ENCODE results near the gene TLR7. TPM values are rescaled to one million over a fixed set of nuclear protein-coding genes. Genes with fewer than 3 reads are reported as not detected.

Gene TLR7
- total RNA-seq, 1 experiment from 2014 or later: not detected

DNA sequence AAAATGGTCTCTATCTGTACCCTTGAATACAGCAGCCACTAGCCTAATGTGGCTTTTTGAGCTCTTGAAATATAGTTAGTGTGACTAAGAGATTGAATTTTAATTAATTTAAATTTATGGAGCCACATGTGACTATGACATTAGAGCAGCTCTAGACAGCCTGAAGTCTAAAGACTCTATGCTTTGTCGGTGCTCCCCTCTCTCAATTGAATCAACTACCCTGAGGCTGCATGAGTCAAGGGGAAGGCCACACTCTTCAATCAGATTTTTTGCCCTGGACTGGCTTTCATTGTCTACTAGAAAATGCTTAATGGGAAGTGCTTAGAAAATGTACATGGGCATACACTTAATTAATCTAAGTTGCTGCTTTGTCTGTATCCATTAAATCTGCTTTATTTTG lies 11.7 kb downstream of the TLR7 start:
- no peak for DNase-seq (ENCODE audit: low read depth, low spot score)
- no peaks in the 10 kb centered on the region for H3K4me1 ChIP-seq (ENCODE audit: control insufficient read depth, insufficient read depth, low read length)
- H3K27ac ChIP-seq (ENCODE audit: low read length): no peak overlapping the region
- H3K27me3 ChIP-seq (ENCODE audit: control insufficient read depth, insufficient read depth, low read length): no peaks in the 10 kb centered on the region
- TF ChIP-seq, protein P1, sequence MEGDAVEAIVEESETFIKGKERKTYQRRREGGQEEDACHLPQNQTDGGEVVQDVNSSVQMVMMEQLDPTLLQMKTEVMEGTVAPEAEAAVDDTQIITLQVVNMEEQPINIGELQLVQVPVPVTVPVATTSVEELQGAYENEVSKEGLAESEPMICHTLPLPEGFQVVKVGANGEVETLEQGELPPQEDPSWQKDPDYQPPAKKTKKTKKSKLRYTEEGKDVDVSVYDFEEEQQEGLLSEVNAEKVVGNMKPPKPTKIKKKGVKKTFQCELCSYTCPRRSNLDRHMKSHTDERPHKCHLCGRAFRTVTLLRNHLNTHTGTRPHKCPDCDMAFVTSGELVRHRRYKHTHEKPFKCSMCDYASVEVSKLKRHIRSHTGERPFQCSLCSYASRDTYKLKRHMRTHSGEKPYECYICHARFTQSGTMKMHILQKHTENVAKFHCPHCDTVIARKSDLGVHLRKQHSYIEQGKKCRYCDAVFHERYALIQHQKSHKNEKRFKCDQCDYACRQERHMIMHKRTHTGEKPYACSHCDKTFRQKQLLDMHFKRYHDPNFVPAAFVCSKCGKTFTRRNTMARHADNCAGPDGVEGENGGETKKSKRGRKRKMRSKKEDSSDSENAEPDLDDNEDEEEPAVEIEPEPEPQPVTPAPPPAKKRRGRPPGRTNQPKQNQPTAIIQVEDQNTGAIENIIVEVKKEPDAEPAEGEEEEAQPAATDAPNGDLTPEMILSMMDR (IDR thresholded peaks at IDR 0.05): no peak
- no peak for TF ChIP-seq POLR2AphosphoS5 (IDR thresholded peaks at IDR 0.05; ENCODE audit: low read depth, low read length)
- TF ChIP-seq, protein P2, sequence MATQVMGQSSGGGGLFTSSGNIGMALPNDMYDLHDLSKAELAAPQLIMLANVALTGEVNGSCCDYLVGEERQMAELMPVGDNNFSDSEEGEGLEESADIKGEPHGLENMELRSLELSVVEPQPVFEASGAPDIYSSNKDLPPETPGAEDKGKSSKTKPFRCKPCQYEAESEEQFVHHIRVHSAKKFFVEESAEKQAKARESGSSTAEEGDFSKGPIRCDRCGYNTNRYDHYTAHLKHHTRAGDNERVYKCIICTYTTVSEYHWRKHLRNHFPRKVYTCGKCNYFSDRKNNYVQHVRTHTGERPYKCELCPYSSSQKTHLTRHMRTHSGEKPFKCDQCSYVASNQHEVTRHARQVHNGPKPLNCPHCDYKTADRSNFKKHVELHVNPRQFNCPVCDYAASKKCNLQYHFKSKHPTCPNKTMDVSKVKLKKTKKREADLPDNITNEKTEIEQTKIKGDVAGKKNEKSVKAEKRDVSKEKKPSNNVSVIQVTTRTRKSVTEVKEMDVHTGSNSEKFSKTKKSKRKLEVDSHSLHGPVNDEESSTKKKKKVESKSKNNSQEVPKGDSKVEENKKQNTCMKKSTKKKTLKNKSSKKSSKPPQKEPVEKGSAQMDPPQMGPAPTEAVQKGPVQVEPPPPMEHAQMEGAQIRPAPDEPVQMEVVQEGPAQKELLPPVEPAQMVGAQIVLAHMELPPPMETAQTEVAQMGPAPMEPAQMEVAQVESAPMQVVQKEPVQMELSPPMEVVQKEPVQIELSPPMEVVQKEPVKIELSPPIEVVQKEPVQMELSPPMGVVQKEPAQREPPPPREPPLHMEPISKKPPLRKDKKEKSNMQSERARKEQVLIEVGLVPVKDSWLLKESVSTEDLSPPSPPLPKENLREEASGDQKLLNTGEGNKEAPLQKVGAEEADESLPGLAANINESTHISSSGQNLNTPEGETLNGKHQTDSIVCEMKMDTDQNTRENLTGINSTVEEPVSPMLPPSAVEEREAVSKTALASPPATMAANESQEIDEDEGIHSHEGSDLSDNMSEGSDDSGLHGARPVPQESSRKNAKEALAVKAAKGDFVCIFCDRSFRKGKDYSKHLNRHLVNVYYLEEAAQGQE (IDR thresholded peaks at IDR 0.05; ENCODE audit: insufficient read depth in 1 of 2, low read depth in 2 of 2, low read length in 1 of 2): no peak
- no peak for TF ChIP-seq SIN3A (IDR thresholded peaks at IDR 0.05; ENCODE audit: borderline replicate concordance, insufficient read depth, low read depth, low read length)
- no peak for TF ChIP-seq TCF7L2 (IDR thresholded peaks at IDR 0.05; ENCODE audit: low read depth, low read length)
- ChIA-PET CTCF (no interaction called here), POLR2A (no interaction called here)
- no TSS peak for BruUV-seq (replicated peaks)
- in situ Hi-C loops (cut with HindIII; ENCODE audit: low pct_unique_long_range_greater_than_20kb, low sequenced_read_pairs): no loop called here
- H3K9me3 ChIP-seq (ENCODE audit: control insufficient read depth, insufficient read depth, low read depth, low read length): no peaks in the 10 kb centered on the region
- intact Hi-C loops (cut with micrococcal nuclease; ENCODE audit: unreplicated experiment): no loop called here
- no peak overlapping the region for H3K4me3 ChIP-seq (ENCODE audit: low read depth in 2 of 2, low read length in 2 of 2)
- ATAC-seq: no peak
- H3K36me3 ChIP-seq (ENCODE audit: control insufficient read depth, insufficient read depth, low read length): no peaks in the 10 kb centered on the region

DNA sequence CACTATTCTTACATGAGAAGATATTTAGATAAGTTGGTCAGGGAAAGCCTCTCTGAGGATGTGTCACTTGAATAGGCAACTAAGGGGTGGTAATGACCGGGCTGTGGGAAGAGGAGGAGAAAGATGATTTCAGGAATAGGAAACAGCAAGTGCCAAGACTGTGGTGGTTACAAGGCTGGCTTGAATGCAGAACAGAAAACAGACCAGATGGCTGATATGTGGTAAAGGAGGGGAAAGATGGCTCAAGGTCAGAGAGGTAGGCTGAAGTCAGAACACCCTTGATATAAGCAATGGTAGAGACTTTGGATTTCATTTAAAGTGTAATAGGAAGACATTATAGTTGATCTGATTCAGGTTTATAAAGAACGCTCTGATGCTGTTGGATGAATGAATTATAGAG lies 15.0 kb downstream of the TLR7 start:
- intact Hi-C loops (cut with micrococcal nuclease; ENCODE audit: unreplicated experiment) (no loop called here), in situ Hi-C loops (cut with HindIII; ENCODE audit: low pct_unique_long_range_greater_than_20kb, low sequenced_read_pairs) (no loop called here)
- CTCF ChIA-PET: no interaction called here
- no peaks in the 10 kb centered on the region for H3K36me3 ChIP-seq (ENCODE audit: control insufficient read depth, insufficient read depth, low read length)
- ATAC-seq: no peak
- POLR2A ChIA-PET: no interaction called here
- TF ChIP-seq, protein P1 (IDR thresholded peaks at IDR 0.05): no peak
- TF ChIP-seq TCF7L2 (IDR thresholded peaks at IDR 0.05; ENCODE audit: low read depth, low read length) (no peak), SIN3A (IDR thresholded peaks at IDR 0.05; ENCODE audit: borderline replicate concordance, insufficient read depth, low read depth, low read length) (no peak), POLR2AphosphoS5 (IDR thresholded peaks at IDR 0.05; ENCODE audit: low read depth, low read length) (no peak)
- TF ChIP-seq, protein P2 (IDR thresholded peaks at IDR 0.05; ENCODE audit: insufficient read depth in 1 of 2, low read depth in 2 of 2, low read length in 1 of 2): no peak
- H3K9me3 ChIP-seq (ENCODE audit: control insufficient read depth, insufficient read depth, low read depth, low read length): no peaks in the 10 kb centered on the region
- H3K4me3 ChIP-seq (ENCODE audit: low read depth in 2 of 2, low read length in 2 of 2): no peak overlapping the region
- H3K27ac ChIP-seq (ENCODE audit: low read length): no peak overlapping the region
- DNase-seq (ENCODE audit: low read depth, low spot score): no peak
- H3K4me1 ChIP-seq (ENCODE audit: control insufficient read depth, insufficient read depth, low read length): no peaks in the 10 kb centered on the region
- no peaks in the 10 kb centered on the region for H3K27me3 ChIP-seq (ENCODE audit: control insufficient read depth, insufficient read depth, low read length)
- no TSS peak for BruUV-seq (replicated peaks)
